HG02678 (cell line): ENCODE data around the gene ABCA4.
"Not testable (repeated sequence)": the region's sequence is repeated elsewhere in the genome, so short reads cannot be mapped to it uniquely, and the experiment has no call there.

ENCODE experiments used
- ATAC-seq: cut with Tn5 transposase; IDR thresholded peaks from one replicate; pipeline ENCODE4 v1.9.1; 2021; ENCODE audit warnings: mild to moderate bottlenecking, moderate library complexity; ENCODE audit not compliant: unreplicated experiment

Gene ABCA4

DNA sequence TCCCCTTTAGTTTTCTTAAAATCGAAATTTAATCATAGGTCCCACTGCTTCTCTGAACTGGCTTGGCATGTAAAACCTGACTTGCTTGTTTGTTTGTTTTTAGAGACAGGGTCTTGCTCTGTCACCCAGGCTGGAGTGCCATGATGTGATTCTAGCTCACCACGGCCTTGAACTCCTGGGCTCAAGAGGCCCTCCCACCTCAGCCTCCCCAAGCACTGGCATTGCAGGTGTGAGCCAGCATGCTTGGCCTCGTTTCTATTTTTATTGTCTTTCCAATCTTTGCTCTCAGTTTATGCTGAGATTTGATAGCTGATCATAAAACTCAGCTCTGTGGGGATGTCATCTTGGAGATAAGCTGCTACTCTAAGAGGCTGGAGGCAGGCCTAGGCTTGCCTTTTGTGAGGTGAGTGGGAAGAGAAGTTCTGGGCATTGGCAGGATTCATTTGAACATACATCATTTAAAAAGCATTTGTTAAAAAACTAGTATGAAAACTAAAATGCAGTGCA lies 160.3 kb downstream of the ABCA4 start:
- no peak for ATAC-seq

DNA sequence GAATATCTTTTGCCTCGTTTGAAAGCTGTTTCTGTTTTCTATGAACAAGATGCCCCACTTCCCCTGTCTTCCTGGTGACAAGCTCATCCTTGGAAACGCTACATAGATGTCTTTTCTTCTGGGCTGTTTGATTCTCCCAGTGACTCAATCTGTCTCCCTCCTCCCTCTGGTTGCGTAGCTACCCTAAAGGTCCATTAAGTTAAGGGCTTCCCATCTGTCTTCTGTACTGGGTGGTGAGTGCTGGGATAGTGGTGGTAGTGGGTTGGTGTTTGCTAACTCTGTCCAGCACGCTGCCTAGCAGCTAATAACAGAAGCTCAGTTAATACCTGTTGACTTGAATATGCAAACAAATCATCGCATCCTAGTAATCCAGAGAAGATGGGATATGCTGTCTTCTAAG lies 161.5 kb downstream of the ABCA4 start:
- ATAC-seq = no peak

DNA sequence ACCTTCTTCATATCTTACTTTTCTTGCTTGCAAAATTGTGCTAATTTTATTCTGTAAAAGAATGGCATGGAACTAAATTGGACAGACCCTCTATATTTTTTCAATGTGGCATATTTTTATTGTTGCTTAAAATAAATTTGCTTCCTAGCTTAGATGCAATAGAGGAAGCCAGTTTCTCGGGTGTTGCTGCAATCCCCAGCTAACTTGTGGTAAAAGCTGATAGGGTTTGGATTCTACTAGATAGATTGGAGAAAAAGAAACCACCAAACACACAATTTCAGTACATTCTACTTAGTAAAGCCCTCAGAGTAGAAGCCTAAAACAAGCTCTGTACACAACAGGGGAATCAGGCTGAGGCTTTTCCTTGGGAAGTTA lies 162.2 kb downstream of the ABCA4 start:
- no peak for ATAC-seq

DNA sequence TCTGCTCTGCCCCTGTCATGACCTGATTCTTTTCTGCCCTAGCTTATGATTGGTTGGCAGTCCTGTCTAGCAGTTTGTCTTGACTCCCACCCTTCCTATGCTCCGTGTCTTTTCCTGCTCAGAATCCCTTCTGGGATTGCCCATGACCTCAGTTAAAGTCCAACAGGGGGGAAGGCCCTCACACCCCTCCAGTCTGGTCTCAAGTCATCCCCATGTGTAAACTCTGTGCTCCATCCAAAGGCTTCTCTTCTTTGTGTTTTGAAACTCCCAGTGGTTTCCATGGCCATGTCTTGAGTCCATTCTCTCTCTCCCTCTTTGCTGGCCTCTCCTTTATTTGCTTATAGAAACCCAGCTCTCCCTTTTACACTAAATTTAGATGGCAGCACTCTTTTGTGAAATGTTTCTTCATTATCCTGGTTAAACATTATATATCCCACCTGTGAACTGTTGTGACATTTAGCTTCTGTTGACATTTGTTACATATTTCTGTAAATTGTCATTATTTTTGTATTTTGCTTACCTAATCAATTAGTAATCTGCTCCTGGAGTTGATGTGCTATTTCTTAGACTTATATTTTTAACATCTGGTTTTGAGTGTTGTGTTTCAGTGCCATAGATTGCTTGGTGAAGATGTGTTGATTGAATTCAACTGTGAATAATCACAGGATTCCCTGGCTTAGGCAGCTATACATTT lies 162.8 kb downstream of the ABCA4 start:
- no peak for ATAC-seq

DNA sequence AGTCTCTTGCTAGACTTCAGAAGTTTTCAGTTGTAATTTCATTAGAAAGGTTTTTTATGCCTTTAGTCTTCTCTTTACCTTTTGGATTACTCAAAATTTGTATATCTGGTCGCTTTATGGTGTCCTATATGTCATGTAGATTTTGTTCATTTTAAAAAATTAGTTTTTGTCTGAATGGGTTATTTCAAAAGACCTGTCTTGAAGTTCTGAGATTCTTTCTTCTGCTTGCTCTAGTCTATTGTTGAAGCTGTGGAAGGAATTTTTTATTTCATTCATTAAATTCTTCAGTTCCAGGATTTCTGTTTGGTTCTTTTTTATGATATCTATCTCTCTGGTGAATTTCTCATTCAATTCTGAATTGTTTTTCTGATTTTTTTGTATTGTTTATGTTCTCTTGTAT lies 165.2 kb downstream of the ABCA4 start:
- no peak for ATAC-seq

DNA sequence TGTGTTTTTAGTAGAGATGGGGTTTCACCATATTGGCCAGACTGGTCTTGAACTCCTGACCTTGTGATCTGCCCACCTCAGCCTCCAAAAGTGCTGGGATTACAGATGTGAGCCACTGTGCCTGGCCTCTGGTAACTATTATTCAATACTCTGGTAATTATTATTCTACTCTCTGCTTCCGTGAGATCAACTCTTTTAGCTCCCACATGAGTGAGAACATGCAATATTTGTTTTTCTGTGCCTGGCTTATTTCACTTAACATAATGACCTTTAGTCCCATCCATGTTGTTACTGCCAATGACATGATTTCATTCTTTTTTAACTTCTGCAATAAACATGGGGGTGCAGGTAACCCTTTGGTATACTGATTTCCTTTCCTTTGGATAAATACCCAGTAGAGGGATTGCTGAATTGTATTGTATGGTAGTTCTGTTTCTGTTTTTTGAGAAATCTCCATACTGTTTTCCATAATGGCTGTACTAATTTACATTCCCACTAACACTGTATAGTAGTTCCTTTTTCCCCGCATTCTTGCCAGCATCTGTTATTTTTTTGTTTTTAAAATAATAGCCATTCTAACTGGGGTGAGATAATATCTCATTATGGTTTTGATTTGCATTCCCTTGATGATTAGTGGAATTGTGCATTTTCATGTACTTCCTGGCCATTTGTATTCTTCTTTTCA lies 173.8 kb downstream of the ABCA4 start:
- not testable (repeated sequence) for ATAC-seq
